Mesothelial cell of epicardium (in vitro differentiated cells): ENCODE data around the gene FANCD2. TPM values are rescaled to one million over a fixed set of nuclear protein-coding genes. Genes with fewer than 3 reads are reported as not detected.
A peak's percentile ranks its signal among the peaks of the same experiment; 100 is the strongest.
"Not testable (repeated sequence)": the region's sequence is repeated elsewhere in the genome, so short reads cannot be mapped to it uniquely, and the experiment has no call there.

Experiments used
- DNase-seq, 2 experiments: peaks; one replicate each; pipeline ENCODE4 v3.0.0; 2021; ENCODE audit warnings: low spot score in 2 of 2; ENCODE audit not compliant: unreplicated experiment in 2 of 2
- H3K27ac Mint-ChIP-seq: 2 replicates; pipeline ENCODE4 v1.8.0; 2021; ENCODE audit warnings: mixed read lengths
- H3K27me3 Mint-ChIP-seq: 2 replicates; pipeline ENCODE4 v1.8.0; 2021; ENCODE audit warnings: low read depth, mixed read lengths
- H3K36me3 Mint-ChIP-seq: 2 replicates; pipeline ENCODE4 v1.8.0; 2021; ENCODE audit warnings: mixed read lengths
- H3K4me1 Mint-ChIP-seq: 2 replicates; pipeline ENCODE4 v1.8.0; 2021; ENCODE audit warnings: mixed read lengths
- H3K4me3 Mint-ChIP-seq: 2 replicates; pipeline ENCODE4 v1.8.0; 2021; ENCODE audit warnings: mild to moderate bottlenecking, moderate library complexity, mixed read lengths
- H3K9me3 Mint-ChIP-seq: 2 replicates; pipeline ENCODE4 v1.8.0; 2021; ENCODE audit warnings: mixed read lengths
- total RNA-seq: library from RNA; stranded (reverse); gene quantifications from 3 replicates; pipeline ENCODE4 v1.2.1, GENCODE V29; 2021
- TF ChIP-seq, protein P1 (sequence below): fragments of 200-600 bp; sonication (generic); IDR thresholded peaks from one replicate; pipeline ENCODE4 v1.5.0; 2021; ENCODE audit warnings: antibody characterized with exemption; ENCODE audit not compliant: unreplicated experiment

Gene FANCD2
- total RNA-seq, 1 donor from 2014 or later: 17.9 TPM

GRCh38 chr3:10074666-10075065, 48.4 kb downstream of the FANCD2 start:
- Mint-ChIP-seq H3K4me3 (no peak overlapping the region), H3K27ac (no peak overlapping the region), H3K36me3 (peaks cover 18% of the 10 kb centered on the region), H3K9me3 (no peaks in the 10 kb centered on the region), H3K4me1 (no peaks in the 10 kb centered on the region), H3K27me3 (no peaks in the 10 kb centered on the region)
- TF ChIP-seq, protein P1, sequence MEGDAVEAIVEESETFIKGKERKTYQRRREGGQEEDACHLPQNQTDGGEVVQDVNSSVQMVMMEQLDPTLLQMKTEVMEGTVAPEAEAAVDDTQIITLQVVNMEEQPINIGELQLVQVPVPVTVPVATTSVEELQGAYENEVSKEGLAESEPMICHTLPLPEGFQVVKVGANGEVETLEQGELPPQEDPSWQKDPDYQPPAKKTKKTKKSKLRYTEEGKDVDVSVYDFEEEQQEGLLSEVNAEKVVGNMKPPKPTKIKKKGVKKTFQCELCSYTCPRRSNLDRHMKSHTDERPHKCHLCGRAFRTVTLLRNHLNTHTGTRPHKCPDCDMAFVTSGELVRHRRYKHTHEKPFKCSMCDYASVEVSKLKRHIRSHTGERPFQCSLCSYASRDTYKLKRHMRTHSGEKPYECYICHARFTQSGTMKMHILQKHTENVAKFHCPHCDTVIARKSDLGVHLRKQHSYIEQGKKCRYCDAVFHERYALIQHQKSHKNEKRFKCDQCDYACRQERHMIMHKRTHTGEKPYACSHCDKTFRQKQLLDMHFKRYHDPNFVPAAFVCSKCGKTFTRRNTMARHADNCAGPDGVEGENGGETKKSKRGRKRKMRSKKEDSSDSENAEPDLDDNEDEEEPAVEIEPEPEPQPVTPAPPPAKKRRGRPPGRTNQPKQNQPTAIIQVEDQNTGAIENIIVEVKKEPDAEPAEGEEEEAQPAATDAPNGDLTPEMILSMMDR: no peak
- DNase-seq: no peak

DNA sequence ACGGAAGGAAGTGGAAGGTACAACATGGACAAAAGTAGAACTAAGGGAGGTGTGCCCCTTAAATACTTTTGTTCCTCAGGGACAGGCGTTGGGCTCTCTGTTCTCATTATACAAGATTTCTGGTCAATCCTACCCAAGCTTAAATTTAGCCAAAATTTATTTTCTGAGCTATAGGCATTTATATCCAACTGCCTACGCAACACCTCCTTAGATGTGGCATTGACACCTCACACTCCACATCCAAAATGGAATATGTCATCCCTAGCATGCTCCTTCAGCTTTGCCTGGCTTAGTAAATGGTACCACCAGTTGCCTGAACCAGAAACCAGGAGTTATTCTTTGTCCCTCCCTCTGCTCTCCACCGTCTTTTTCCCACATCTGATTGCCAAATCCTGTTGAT, 55.6 kb downstream of the FANCD2 start:
- H3K9me3 Mint-ChIP-seq: no peaks in the 10 kb centered on the region
- H3K4me3 Mint-ChIP-seq: no peak overlapping the region
- no peak overlapping the region for H3K27ac Mint-ChIP-seq
- peaks cover 14% of the 10 kb centered on the region for H3K4me1 Mint-ChIP-seq
- peaks cover 24% of the 10 kb centered on the region for H3K36me3 Mint-ChIP-seq
- DNase-seq: no peak
- no peaks in the 10 kb centered on the region for H3K27me3 Mint-ChIP-seq
- TF ChIP-seq, protein P1: no peak

- H3K4me1 Mint-ChIP-seq: peaks cover 29% of the 10 kb centered on the region
- H3K9me3 Mint-ChIP-seq: no peaks in the 10 kb centered on the region
- peak overlapping the region; percentile 91 for H3K27ac Mint-ChIP-seq
- H3K27me3 Mint-ChIP-seq: no peaks in the 10 kb centered on the region
- TF ChIP-seq, protein P1: no peak
- DNase-seq: no peak
- H3K4me3 Mint-ChIP-seq: no peak overlapping the region
- peaks cover 27% of the 10 kb centered on the region for H3K36me3 Mint-ChIP-seq
Measured at GRCh38 chr3:10085738-10086137, 59.5 kb downstream of the FANCD2 start.

GRCh38 chr3:10088256-10088655, 62.0 kb downstream of the FANCD2 start:
- no peak for DNase-seq
- Mint-ChIP-seq H3K27ac (peak overlapping the region; percentile 91), H3K36me3 (peaks cover 24% of the 10 kb centered on the region)

DNA sequence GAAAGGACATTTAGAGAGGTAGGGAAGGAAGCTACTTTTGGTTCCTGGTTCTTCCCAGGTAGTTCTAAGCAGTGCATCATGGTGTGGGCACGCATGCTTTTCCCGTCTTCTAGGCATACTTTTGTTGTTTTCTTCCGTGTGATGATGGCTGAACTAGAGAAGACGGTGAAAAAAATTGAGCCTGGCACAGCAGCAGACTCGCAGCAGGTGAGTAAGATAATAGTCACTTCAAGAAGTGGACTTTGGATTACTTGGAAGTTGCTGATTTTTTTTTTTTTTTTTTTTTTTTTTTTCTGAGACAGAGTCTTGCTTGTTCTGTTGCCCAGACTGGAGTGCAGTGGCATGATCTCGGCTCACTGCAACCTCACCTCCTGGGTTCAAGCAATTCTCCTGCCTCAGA, 63.9 kb downstream of the FANCD2 start:
- Mint-ChIP-seq H3K27me3 (no peaks in the 10 kb centered on the region), H3K4me1 (peaks cover 29% of the 10 kb centered on the region), H3K4me3 (no peak overlapping the region), H3K27ac (no peak overlapping the region), H3K9me3 (no peaks in the 10 kb centered on the region), H3K36me3 (peaks cover 16% of the 10 kb centered on the region)
- no peak for DNase-seq
- TF ChIP-seq, protein P1: no peak

More at GRCh38 chr3:10088256-10088655, 62.0 kb downstream of the FANCD2 start:
- H3K4me3 Mint-ChIP-seq: no peak overlapping the region
- peaks cover 29% of the 10 kb centered on the region for H3K4me1 Mint-ChIP-seq
- TF ChIP-seq, protein P1: no peak
- no peaks in the 10 kb centered on the region for H3K27me3 Mint-ChIP-seq
- no peaks in the 10 kb centered on the region for H3K9me3 Mint-ChIP-seq

DNA sequence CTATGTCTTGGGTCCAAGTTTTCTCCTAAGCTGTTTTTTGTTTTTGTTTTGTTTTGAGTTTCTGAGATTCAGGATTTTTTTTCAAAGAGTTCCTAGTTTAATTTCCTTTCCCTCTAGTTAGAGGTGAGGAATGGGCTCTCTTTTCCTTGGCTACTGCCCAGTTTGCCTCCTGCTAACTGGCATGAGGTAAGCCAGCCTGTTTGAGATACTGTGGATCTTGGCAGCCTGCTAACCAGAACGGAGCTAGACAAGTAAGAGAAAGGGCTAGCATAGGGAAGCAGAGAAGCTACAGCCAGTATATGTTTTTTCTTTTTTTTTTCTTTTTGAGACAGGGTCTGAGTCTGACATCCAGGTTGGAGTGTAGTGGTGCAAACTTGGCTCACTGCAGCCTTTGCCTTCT, 64.5 kb downstream of the FANCD2 start:
- not testable (repeated sequence) for H3K9me3 Mint-ChIP-seq, H3K27me3 Mint-ChIP-seq, DNase-seq, H3K4me3 Mint-ChIP-seq, H3K27ac Mint-ChIP-seq
- H3K4me1 Mint-ChIP-seq: peaks cover 26% of the 10 kb centered on the region
- peaks cover 16% of the 10 kb centered on the region for H3K36me3 Mint-ChIP-seq

- not testable (repeated sequence) for DNase-seq, H3K27ac Mint-ChIP-seq, H3K27me3 Mint-ChIP-seq, H3K4me3 Mint-ChIP-seq, H3K9me3 Mint-ChIP-seq
- H3K4me1 Mint-ChIP-seq: peaks cover 20% of the 10 kb centered on the region
- H3K36me3 Mint-ChIP-seq: peaks cover 16% of the 10 kb centered on the region
Measured at GRCh38 chr3:10091387-10091786, 65.2 kb downstream of the FANCD2 start.
